Caco-2 (cell line): ENCODE measurements around the gene TMEM220. TPM values are rescaled to one million over a fixed set of nuclear protein-coding genes. Genes with fewer than 3 reads are reported as not detected.
A peak's percentile ranks its signal among the peaks of the same experiment; 100 is the strongest.

Experiments
- BruUV-seq: library from RNA; stranded (reverse); fragments of 400-500 nt; replicated peaks from 2 replicates; lab custom pipeline; 2021; lab: Mats Ljungman, UMichigan
- CTCF ChIA-PET: fragments of 300-600 bp; sonication (Branson Sonifier 250); formaldehyde crosslinking; loops from one replicate; lab custom pipeline; 2022; ENCODE audit warnings: antibody characterized with exemption; lab: Charles Lee
- POLR2A ChIA-PET: fragments of 300-600 bp; sonication (Branson Sonifier 250); formaldehyde crosslinking; loops from one replicate; lab custom pipeline; 2022; ENCODE audit warnings: antibody characterized with exemption; lab: Charles Lee
- DNase-seq, 2 experiments: peaks; one replicate each; pipeline versions ENCODE4 v3.0.0 to v3.0.0-alpha.2; 2020 to 2022
- H3K27me3 ChIP-seq: replicated peaks from 2 replicates; pipeline ENCODE4 v1.6.0; 2011; ENCODE audit warnings: low read length; ENCODE audit not compliant: control insufficient read depth, insufficient read depth
- H3K36me3 ChIP-seq: 2 replicates; pipeline ENCODE4 v1.5.1; 2011; ENCODE audit warnings: low read length; ENCODE audit not compliant: control insufficient read depth, insufficient read depth
- H3K4me1 ChIP-seq: fragments of 250-450 bp; sonication (Bioruptor Pico); 2 replicates; pipeline ENCODE4 v1.5.1; 2020; ENCODE audit warnings: mild to moderate bottlenecking
- H3K4me3 ChIP-seq: 2 replicates; pipeline ENCODE4 v1.5.1; 2011; ENCODE audit warnings: low read depth, mild to moderate bottlenecking, control low read depth, low read length
- H3K9me3 ChIP-seq: fragments of 250-450 bp; sonication (Bioruptor Pico); 2 replicates; pipeline ENCODE4 v1.5.1; 2020; ENCODE audit warnings: mild to moderate bottlenecking, moderate library complexity
- H3K27ac Mint-ChIP-seq: one replicate; pipeline ENCODE4 v1.8.0; 2022; ENCODE audit warnings: mixed read lengths; ENCODE audit not compliant: unreplicated experiment
- H3K27me3 Mint-ChIP-seq: one replicate; pipeline ENCODE4 v1.8.0; 2022; ENCODE audit warnings: mixed read lengths; ENCODE audit not compliant: insufficient read depth, unreplicated experiment
- H3K36me3 Mint-ChIP-seq: one replicate; pipeline ENCODE4 v1.8.0; 2022; ENCODE audit warnings: mild to moderate bottlenecking, mixed read lengths; ENCODE audit not compliant: insufficient read depth, unreplicated experiment
- H3K4me1 Mint-ChIP-seq: one replicate; pipeline ENCODE4 v1.8.0; 2022; ENCODE audit warnings: low read depth, mixed read lengths; ENCODE audit not compliant: unreplicated experiment
- H3K4me3 Mint-ChIP-seq: one replicate; pipeline ENCODE4 v1.8.0; 2022; ENCODE audit warnings: mild to moderate bottlenecking, moderate library complexity, mixed read lengths; ENCODE audit not compliant: unreplicated experiment
- H3K9me3 Mint-ChIP-seq: one replicate; pipeline ENCODE4 v1.8.0; 2022; ENCODE audit warnings: mixed read lengths; ENCODE audit not compliant: unreplicated experiment
- CTCF ChIP-seq, 2 experiments: fragments of 200-600 bp in 1 of 2; IDR thresholded peaks; 1 replicate in 1 of 2; 2 replicates in 1 of 2; pipeline versions ENCODE4 v1.5.1 to v1.8.0; 2011 to 2022; ENCODE audit warnings: antibody characterized with exemption in 1 of 2, control low read depth in 1 of 2, inconsistent platforms in 1 of 2, low read depth in 1 of 2, low read length in 1 of 2, mild to moderate bottlenecking in 1 of 2, moderate library complexity in 1 of 2; ENCODE audit not compliant: insufficient read depth in 1 of 2, severe bottlenecking in 1 of 2, unreplicated experiment in 1 of 2
- intact Hi-C: fragments of 100-400 bp; cut with micrococcal nuclease; formaldehyde crosslinking; loops from one replicate; pipeline ENCODE4 v1.10.0; 2022; ENCODE audit not compliant: unreplicated experiment
- total RNA-seq: library from RNA; stranded (reverse); gene quantifications from 2 replicates; pipeline ENCODE4 v1.2.3, GENCODE V29; 2022

TMEM220 gene
- total RNA-seq, 1 experiment from 2014 or later: not detected

- H3K27me3 ChIP-seq: no peaks in the 10 kb centered on the region
- CTCF ChIA-PET: no interaction called here
- H3K9me3 ChIP-seq: no peaks in the 10 kb centered on the region
- no peaks in the 10 kb centered on the region for H3K27me3 Mint-ChIP-seq
- no peaks in the 10 kb centered on the region for H3K4me1 Mint-ChIP-seq
- POLR2A ChIA-PET: no interaction called here
- TF ChIP-seq CTCF (IDR thresholded peaks at IDR 0.05; ENCODE audit: insufficient read depth in 1 of 2, low read depth in 1 of 2, low read length in 1 of 2, severe bottlenecking in 1 of 2, unreplicated experiment in 1 of 2): no peak
- no peak for DNase-seq
- BruUV-seq: no TSS peak
- H3K4me3 Mint-ChIP-seq: no peak overlapping the region
- intact Hi-C loops: no loop called here
- H3K9me3 Mint-ChIP-seq: no peaks in the 10 kb centered on the region
- no peak overlapping the region for H3K27ac Mint-ChIP-seq
- H3K36me3 Mint-ChIP-seq: no peaks in the 10 kb centered on the region
- H3K4me3 ChIP-seq: no peak overlapping the region
- no peaks in the 10 kb centered on the region for H3K36me3 ChIP-seq
- H3K4me1 ChIP-seq: 0 out of 2 replicates have a peak, but pooled peaks cover 6% of the 10 kb centered on the region
Observed at GRCh38 chr17:10761281-10761680, 31.5 kb upstream of the TMEM220 start.

GRCh38 chr17:10758062-10758461, 28.2 kb upstream of the TMEM220 start:
- intact Hi-C loops: loop anchor here (5.0 kb wide), 2 partner anchors 39 to 84 kb away; no protein-coding TSS in a partner anchor
- Mint-ChIP-seq H3K4me1 (peaks cover 8% of the 10 kb centered on the region), H3K27ac (no peak overlapping the region), H3K36me3 (peaks cover 5% of the 10 kb centered on the region), H3K27me3 (no peaks in the 10 kb centered on the region), H3K4me3 (no peak overlapping the region), H3K9me3 (no peaks in the 10 kb centered on the region)
- no TSS peak for BruUV-seq
- Histone ChIP-seq H3K36me3 (no peaks in the 10 kb centered on the region), H3K4me3 (no peak overlapping the region), H3K27me3 (no peaks in the 10 kb centered on the region), H3K9me3 (no peaks in the 10 kb centered on the region), H3K4me1 (0 out of 2 replicates have a peak, but pooled peaks cover 6% of the 10 kb centered on the region)
- no peak for TF ChIP-seq CTCF (IDR thresholded peaks at IDR 0.05; ENCODE audit: insufficient read depth in 1 of 2, low read depth in 1 of 2, low read length in 1 of 2, severe bottlenecking in 1 of 2, unreplicated experiment in 1 of 2)
- ChIA-PET CTCF (no interaction called here), POLR2A (no interaction called here)
- DNase-seq: no peak

- Histone ChIP-seq H3K36me3 (no peaks in the 10 kb centered on the region), H3K4me3 (no peak overlapping the region), H3K27me3 (no peaks in the 10 kb centered on the region), H3K9me3 (no peaks in the 10 kb centered on the region), H3K4me1 (0 out of 2 replicates have a peak, but pooled peaks cover 6% of the 10 kb centered on the region)
- BruUV-seq: no TSS peak
- intact Hi-C loops: loop anchor here (5.0 kb wide), 2 partner anchors 40 to 85 kb away; no protein-coding TSS in a partner anchor
- ChIA-PET POLR2A (no interaction called here), CTCF (interaction anchor here (1.0 kb wide), 1 partner anchor 20 kb away, joined by 3 read pairs; no protein-coding TSS in a partner anchor)
- no peak for DNase-seq
- H3K4me1 Mint-ChIP-seq: peaks cover 8% of the 10 kb centered on the region
- H3K9me3 Mint-ChIP-seq: no peaks in the 10 kb centered on the region
- no peak for TF ChIP-seq CTCF (IDR thresholded peaks at IDR 0.05; ENCODE audit: insufficient read depth in 1 of 2, low read depth in 1 of 2, low read length in 1 of 2, severe bottlenecking in 1 of 2, unreplicated experiment in 1 of 2)
- H3K36me3 Mint-ChIP-seq: peaks cover 5% of the 10 kb centered on the region
- H3K27ac Mint-ChIP-seq: peak overlapping the region; percentile 69
- H3K4me3 Mint-ChIP-seq: no peak overlapping the region
- no peaks in the 10 kb centered on the region for H3K27me3 Mint-ChIP-seq
Observed at GRCh38 chr17:10757647-10758046, 27.8 kb upstream of the TMEM220 start.
